IPS DF 19.7 (cell line): ENCODE results near the gene ACVR1B.
A peak's percentile ranks its signal among the peaks of the same experiment; 100 is the strongest.

Source experiments
- DNase-seq: peaks from one replicate; pipeline ENCODE4 v3.0.0-alpha.2; 2013; ENCODE audit warnings: low read depth, low spot score

ACVR1B gene

GRCh38 chr12:52020539-52021336 is 69.2 kb downstream of the ACVR1B start:
- DNase-seq, result no peak

- no peak for DNase-seq
These were observed 71.3 kb downstream of the ACVR1B start for GRCh38 chr12:52022841-52023181.

GRCh38 chr12:52023182-52023975 is 71.9 kb downstream of the ACVR1B start:
- no peak for DNase-seq

GRCh38 chr12:52023976-52024688 is 72.6 kb downstream of the ACVR1B start:
- DNase-seq, result no peak

- DNase-seq, result no peak
These were observed 73.3 kb downstream of the ACVR1B start for GRCh38 chr12:52024845-52025230.

- no peak for DNase-seq
These were observed 74.8 kb downstream of the ACVR1B start for GRCh38 chr12:52026263-52026662.

GRCh38 chr12:52027085-52027843 is 75.8 kb downstream of the ACVR1B start:
- DNase-seq, result no peak

- no peak for DNase-seq
These were observed 78.2 kb downstream of the ACVR1B start for GRCh38 chr12:52029685-52030084.

GRCh38 chr12:52032446-52032803 is 80.9 kb downstream of the ACVR1B start:
- no peak for DNase-seq

- peak; percentile 90 for DNase-seq
These were observed 81.4 kb downstream of the ACVR1B start for GRCh38 chr12:52032804-52033445.

GRCh38 chr12:52033446-52034140 is 82.1 kb downstream of the ACVR1B start:
- no peak for DNase-seq

GRCh38 chr12:52035190-52035589 is 83.7 kb downstream of the ACVR1B start:
- no peak for DNase-seq

GRCh38 chr12:52035926-52036325 is 84.4 kb downstream of the ACVR1B start:
- DNase-seq, result no peak

GRCh38 chr12:52036587-52037171 is 85.2 kb downstream of the ACVR1B start:
- no peak for DNase-seq

GRCh38 chr12:52037248-52037861 is 85.9 kb downstream of the ACVR1B start:
- DNase-seq, result no peak

GRCh38 chr12:52038447-52038846 is 86.9 kb downstream of the ACVR1B start:
- DNase-seq, result no peak

- no peak for DNase-seq
These were observed 89.5 kb downstream of the ACVR1B start for GRCh38 chr12:52041035-52041434.

GRCh38 chr12:52041695-52042123 is 90.2 kb downstream of the ACVR1B start:
- no peak for DNase-seq

GRCh38 chr12:52042706-52043385 is 91.3 kb downstream of the ACVR1B start:
- no peak for DNase-seq
